Omental fat pad (tissue), 4 donors: ENCODE data around the gene ZNF608. TPM values are rescaled to one million over a fixed set of nuclear protein-coding genes. Genes with fewer than 3 reads are reported as not detected.

ENCODE experiments used
- ATAC-seq: fragments of 150-250 bp; one replicate; pipeline ENCODE4 v1.9.1; 2016; ENCODE audit warnings: mild to moderate bottlenecking, moderate library complexity; ENCODE audit not compliant: low FRiP score
- DNase-seq: peaks from one replicate; pipeline ENCODE4 v3.0.0-alpha.2; 2019; ENCODE audit warnings: low spot score
- CTCF ChIP-seq, 3 donors: fragments of 450-650 bp; IDR thresholded peaks; one replicate each; pipeline ENCODE4 v1.5.1; 2016 to 2017; ENCODE audit warnings: antibody characterized with exemption in 3 of 3, mild to moderate bottlenecking in 3 of 3, moderate library complexity in 2 of 3
- total RNA-seq, 4 donors: library from RNA; depleted of rRNA; stranded (reverse); fragments of >200 nt; gene quantifications; one replicate each; pipeline ENCODE4 v1.1.0, GENCODE V29; 2016

The ZNF608 gene
- total RNA-seq, 4 donors from 2014 or later, result 14.8 to 26.2 (median 20.8) TPM

- TF ChIP-seq CTCF (IDR thresholded peaks at IDR 0.05), result no peak
- peak; percentile 57 for DNase-seq
- ATAC-seq, result peak; percentile 17
Observed at GRCh38 chr5:124746916-124747790, 714 bp upstream of the ZNF608 start.

DNA sequence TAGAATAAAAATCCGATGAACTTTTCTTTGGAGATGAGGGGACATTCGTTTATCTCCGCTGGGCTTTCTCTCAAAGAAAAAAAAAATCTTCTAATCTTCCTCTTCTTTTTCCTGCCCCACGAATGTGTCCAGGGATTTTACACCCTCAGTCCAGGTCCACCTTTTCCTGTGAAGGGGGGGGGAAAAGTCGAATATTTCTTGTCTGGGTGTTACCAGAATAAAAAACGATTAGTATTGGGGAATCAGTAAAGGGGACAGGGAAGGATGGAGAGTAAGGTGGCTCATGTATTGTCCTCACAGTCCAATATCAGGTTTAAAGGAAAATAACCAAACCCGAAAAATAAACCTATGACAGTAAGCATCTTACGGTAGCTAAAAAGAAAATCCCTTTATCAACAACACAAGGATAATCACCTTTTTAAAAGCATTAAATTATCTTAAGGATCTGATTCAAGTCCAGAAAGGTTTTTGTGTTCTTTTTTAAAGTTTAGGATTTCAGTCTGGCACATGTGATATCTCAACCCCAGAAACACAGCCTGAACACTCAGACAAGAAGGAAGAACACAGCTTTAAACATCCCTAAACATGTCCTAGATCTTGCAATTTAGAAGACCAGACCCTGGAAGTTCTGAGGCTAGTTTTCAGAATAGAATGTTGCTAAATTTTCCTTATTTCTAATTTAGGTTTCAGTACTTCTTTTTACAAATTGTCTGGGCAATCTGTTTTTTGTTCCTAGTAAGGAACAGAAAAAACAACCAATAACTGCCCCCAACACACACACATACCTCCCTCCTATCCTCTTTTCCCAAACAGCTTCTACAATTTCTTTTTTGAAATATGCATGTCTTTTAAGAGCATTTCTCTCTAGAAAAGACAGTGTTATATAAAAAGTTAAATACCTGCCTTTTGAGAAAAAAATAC lies 1.2 kb downstream of the ZNF608 start:
- ATAC-seq (no peak), DNase-seq (no peak)
- TF ChIP-seq CTCF (IDR thresholded peaks at IDR 0.05), result no peak

DNA sequence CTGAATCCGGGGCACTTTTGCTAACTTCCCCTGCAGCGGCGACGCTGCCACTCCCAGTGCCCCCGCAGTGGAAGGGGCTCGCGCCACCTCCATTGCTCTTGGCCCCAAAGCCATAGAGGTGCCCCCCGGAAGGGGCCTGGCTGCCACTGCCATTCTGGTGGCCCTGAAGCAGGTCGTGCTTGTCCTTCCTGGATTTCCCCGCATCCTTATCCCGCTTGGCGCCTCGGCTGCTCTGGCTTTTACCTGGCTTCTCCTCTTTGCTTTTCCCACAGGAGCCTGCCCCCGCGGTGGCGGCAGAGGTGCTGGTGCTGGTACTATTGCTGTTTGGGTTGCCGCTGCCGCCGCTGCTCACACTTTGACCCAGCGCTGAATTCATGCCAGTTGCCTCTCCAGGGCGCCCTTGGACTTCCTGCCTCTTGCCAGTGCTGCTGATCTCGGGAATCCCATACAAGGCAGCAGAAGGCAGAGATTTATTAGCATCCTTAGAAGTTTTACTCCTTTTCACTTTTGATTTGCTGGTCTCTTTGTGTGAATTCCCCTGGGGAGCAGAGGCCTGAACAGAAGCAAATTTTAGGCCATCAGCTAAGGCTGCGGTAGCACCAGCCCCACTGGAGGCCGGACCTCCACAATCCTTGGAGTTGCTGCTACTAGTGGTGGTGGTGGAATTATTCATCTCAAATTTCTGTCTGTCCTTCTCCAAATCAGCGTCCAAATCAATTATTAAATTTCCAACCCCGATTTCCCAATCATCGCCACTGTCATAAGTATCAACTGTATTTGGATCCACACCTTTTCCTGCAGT lies 2.1 kb downstream of the ZNF608 start:
- ATAC-seq (no peak), DNase-seq (no peak)
- TF ChIP-seq CTCF (IDR thresholded peaks at IDR 0.05), result no peak

GRCh38 chr5:124743602-124744169 lies 2.8 kb downstream of the ZNF608 start:
- no peak for TF ChIP-seq CTCF (IDR thresholded peaks at IDR 0.05)
- DNase-seq (no peak), ATAC-seq (no peak)

- ATAC-seq (peak; percentile 65), DNase-seq (no peak)
- no peak for TF ChIP-seq CTCF (IDR thresholded peaks at IDR 0.05)
Observed at GRCh38 chr5:124742983-124743601, 3.3 kb downstream of the ZNF608 start.

DNA sequence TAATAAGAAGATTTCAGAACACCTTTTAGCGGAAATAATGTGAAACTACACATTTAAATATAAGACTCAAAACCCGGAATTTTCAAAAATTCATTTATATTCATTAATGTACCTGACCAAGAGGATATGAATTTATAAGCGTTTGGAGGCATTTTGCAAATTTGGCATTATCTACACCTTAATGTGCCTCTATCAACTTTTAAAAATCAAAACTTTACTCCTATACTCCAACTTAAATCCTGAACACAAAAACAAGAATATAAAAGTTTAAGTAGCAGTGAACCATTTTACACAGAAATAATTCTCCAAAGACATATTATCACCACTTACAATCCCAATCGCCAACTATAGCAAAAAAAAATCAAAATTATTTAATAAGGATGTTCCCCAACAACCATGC lies 3.9 kb downstream of the ZNF608 start:
- TF ChIP-seq CTCF (IDR thresholded peaks at IDR 0.05), result no peak
- no peak for ATAC-seq
- DNase-seq, result no peak
